ENCODE data around the gene ALPP.
"Not testable (repeated sequence)": the region's sequence is repeated elsewhere in the genome, so short reads cannot be mapped to it uniquely, and the experiment has no call there.

Gene ALPP

DNA sequence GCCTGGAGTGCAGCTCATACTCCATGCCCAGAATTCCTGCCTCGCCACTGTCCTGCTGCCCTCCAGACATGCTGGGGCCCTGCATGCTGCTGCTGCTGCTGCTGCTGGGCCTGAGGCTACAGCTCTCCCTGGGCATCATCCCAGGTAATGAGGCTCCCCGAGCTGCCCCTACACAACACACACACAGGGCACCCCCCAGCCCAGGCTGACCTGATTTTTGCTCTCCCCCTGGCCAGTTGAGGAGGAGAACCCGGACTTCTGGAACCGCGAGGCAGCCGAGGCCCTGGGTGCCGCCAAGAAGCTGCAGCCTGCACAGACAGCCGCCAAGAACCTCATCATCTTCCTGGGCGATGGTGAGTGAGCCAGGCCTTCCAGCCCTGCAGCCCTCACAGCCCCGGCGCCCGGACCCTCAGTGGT lies at the start of gene ALPP:
ALPP (plus strand) TSS at position 17 of the 417 bp plus-strand sequence; CDS start at position 69, 52 bp downstream.
- not testable (repeated sequence) for DNase-seq

DNA sequence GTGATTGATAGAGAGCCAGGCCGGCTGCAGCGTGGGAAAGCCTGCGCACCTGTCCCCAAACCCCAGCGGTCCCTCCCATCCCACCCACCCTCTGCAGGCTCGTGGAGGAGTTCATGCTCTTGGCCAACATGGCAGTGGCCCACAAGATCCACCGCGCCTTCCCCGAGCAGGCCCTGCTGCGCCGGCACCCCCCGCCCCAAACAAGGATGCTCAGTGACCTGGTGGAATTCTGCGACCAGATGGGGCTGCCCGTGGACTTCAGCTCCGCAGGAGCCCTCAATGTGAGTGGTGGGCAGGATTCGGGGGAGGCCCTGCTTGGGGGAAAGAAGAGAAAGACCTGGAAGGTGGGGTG lies 48.9 kb upstream of the ALPP start:
- DNase-seq: no peak

DNA sequence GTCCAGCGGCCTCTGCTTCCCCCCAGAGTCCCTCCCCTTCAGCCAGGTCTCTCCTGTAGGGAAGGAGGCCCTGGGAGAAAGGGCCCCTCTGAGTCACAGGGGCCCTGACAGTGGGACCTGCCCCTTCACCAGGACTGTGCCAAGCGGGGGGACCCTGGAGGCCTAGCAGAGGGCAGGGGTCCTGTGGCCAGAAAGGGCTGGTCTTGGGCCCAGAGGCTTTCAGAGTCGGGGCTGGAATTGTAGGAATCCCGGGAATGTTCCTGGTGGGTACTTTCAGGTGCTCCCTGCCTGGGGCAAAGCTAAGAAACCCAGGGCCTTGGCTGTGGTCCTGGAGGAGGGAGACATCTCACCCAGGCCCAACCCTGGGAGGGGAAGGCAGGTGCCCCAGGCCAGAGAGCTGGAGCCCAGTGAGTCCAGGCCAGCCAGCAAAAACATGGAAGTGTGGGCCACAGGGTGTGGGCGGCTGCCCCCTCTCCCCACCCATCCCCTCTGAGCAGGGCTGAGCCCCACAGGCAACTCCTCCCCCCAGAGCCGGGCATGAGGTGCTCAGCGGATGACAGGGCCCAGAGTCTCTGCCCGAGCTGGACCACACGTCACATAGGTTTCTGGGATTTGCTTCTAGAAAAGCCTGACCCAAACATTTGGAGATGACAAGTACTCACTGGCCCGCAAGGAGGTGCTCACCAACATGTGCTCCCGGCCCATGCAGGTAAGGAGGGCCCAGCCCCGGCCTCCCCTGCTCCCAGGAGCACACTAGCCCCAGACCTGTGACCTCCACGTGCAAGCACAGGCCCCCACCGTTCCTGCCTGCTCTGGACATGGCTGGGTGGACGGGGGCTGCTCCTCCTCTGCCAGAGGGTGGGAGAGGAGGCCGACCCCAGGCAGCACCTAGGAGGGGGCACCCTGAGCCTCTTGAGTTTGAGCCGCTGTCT lies 48.2 kb upstream of the ALPP start:
- no peak for DNase-seq

DNA sequence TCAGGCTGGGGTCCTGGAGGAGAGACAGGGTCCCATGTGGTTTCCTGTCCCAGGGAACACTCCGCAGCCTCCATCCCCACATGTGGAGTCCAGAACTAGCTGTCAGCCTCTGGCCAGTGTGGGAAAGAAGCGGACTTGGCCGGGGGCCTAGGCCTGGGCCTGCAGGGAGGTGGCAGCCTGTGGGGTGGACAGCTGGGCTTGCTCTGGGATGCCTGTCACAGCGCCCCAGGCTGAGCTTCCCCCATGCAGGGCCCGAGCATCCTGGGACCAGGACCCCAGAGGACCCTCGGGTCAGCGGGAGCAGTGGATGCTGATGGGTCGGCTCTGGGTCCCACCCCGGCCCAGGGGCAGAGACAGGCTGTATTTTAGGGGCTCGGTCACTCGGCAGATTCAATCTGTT lies 47.5 kb upstream of the ALPP start:
- DNase-seq: not testable (repeated sequence)

DNA sequence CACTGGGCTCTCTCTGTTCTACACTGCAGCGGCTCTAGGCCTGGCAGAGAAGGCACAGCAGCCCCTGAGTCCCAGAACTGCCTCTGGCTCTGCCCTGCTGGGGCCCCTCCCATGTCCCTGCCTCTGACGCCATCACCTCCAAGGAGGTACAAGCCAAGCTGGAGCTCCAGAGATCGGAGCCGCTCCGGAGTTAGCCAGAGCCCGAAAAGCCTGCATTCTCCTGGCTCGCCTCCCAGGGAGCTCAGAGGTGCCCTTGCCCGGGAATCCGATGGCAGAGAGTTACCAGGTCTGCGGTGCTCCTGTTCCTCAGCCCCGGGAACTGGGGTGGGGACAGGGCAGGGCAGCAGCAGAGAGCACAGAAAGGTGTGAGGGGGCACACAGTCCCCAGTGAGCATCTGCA lies 46.9 kb upstream of the ALPP start:
- DNase-seq: not testable (repeated sequence)

DNA sequence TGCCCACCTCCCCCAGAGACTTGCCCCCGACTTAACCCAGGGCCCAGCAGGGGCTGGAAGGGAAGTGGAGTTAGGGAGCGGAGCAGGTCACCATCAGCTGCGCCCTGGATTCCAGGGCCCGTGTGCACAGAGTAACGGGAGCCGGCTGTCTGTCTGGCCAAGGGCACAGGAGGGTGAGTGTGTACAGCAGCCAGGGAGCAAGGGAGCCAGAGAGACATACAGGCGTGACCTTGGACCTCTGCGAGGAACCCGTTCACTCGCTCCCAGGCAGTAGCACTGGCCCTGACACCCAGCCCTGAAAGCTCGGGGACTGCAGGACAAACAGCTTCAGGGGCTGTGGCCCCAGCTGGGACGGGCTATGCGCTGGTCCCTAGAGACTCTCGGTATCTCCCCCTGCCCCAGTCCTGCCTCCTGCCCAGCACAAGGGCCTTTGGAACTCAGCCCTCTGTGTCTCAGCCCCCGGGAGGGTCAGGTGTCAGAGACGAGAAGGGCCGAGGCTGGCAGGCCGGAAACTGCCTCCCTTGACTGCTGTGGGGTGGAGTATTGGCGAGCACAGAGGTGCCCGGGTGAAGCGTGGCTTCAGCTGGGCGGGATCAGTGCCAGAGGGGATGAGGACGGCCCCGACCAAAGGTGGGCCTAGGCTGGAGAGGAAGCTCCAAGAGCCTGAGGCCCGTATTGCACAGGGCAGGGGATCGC lies 46.2 kb upstream of the ALPP start:
- not testable (repeated sequence) for DNase-seq

DNA sequence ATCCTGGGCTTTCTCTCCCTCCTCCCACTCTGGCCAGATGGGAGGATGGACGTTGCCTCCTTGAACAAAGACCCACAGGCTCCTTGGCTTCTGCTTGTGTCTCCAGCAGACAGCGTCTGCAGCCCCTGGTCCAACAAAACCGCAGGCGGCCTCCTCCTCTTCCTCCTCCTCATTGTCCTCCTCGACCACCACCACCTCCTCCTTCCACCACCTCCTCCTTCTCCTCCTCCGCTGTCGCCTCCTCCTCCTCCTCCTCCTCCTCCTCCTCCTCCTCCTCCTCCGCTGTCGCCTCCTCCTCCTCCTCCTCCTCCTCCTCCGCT lies 45.7 kb upstream of the ALPP start:
- DNase-seq: no peak

DNA sequence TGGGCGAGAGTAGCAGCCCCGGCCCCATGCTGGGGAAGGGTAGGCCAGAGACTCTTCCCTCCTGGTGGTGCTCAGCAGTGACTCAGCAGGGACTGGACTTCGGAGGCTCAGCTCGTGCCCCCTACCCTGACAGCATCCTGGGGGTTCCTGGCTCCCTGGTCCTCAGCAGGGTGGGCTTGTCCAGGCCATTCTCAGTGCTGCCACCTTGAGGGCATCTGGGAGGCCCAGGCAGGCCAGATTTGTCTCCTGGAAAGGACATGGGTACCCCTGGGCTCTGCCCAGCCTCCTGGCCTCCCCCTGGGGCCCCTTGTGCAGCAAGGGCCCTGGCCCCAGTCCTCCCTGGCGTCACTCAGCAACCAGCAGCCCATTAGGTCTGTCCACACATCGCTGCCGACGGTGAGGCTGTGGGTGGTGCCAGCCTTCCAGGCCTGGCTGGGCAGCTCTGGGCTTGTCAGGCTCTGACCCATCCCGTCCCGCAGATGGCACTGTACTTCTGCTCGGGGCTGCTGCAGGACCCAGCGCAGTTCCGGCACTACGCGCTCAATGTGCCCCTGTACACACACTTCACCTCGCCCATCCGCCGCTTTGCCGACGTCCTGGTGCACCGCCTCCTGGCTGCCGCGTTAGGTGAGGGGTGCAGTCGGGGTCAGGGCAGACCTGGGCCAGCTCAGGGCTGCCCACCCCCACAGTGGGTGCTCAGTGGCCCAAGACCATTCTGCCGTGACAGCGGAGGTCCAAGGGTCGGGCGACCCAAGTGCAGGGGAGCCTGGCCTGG lies 45.0 kb upstream of the ALPP start:
- DNase-seq: no peak

DNA sequence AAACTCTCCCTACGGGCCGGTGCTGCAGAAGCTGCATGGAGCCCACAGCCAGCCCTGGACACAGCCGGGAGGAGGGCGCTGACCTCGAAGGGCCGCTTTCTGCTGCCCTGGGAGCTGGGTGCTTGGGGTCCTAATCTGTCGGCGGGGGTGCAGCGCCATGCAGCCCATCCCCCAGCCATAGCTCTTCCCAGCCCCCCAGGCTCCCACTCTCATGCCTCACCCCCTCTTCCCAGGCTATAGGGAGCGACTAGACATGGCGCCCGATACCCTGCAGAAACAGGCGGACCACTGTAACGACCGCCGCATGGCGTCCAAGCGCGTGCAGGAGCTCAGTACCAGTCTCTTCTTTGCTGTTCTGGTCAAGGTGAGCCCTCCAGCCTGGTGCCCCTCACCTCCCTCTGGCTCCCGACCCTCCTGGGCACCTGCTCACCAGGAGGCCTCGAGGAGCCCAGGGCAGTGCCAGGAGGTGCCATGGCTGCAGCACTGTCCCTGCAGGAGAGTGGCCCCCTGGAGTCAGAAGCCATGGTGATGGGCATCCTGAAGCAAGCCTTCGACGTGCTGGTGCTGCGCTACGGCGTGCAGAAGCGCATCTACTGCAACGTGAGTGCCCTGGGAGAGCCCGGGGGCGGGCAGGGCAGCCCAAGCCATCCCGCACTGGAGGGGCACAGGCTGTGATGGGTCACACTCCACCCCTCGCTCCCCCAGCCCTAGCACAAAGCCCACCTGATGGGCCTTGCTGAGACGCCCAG lies 44.2 kb upstream of the ALPP start:
- DNase-seq: not testable (repeated sequence)

DNA sequence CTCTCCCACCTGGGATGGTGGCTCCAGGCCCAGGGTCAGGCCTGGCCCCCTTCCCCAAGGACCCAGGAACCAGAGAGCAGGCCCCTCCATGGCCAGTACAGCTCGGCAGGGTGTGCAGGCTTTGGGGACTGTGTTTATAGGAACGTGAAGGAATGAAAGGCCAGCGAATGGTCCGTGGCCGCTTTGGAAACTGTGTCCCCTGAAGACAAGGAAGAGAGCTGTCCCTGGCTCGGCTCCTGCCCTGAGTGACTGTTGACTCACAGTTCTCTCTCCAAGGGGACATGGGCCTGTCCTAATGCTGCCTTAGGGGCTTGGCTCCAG lies 43.7 kb upstream of the ALPP start:
- not testable (repeated sequence) for DNase-seq

DNA sequence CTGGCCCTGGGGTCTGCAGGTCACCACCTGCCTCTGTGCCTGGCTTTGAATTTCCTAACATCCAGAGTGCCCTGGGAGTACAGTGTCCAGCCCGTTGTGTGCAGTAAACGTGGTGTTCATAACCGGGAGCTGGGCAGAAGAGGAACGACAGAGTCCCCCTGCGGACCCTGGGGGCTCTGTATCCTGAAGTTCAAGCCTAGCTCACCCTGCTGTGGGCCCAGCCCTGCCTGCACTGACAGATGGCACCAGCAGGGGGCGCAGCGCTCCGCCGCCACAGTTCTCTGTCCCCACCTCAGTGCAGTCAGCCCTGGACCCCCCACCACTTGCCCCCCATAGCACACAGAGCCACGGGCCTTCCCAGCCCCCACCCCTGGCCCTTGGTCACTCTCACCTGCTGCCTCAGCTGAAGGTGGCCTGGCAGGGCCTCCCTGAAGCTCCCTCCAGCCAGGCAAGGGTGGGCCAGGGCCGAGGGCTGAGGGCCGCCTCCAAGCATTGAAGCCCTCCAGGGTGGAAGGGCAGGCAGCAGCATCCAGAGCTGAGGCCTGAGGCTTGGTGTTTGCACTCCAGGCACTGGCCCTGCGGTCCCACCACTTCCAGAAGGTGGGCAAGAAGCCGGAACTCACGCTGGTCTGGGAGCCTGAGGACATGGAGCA lies 43.2 kb upstream of the ALPP start:
- not testable (repeated sequence) for DNase-seq

DNA sequence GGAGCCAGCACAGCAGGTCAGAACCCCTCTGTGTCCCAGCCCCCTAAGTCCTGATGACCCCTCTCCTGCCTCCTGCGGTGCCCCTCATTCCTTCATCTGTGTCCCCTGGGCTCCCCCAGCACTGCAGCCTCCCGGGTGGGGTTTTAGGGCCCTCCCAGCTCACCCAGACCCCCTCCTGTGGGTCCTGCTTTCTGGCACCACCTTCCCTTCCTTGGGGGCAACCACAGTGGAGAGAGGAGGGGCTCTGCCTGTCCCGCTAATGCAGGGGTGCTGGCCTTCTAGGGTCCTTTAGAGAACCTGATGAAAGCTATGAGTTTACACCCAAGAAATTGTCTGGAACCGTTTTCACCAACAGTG lies 42.7 kb upstream of the ALPP start:
- no peak for DNase-seq

DNA sequence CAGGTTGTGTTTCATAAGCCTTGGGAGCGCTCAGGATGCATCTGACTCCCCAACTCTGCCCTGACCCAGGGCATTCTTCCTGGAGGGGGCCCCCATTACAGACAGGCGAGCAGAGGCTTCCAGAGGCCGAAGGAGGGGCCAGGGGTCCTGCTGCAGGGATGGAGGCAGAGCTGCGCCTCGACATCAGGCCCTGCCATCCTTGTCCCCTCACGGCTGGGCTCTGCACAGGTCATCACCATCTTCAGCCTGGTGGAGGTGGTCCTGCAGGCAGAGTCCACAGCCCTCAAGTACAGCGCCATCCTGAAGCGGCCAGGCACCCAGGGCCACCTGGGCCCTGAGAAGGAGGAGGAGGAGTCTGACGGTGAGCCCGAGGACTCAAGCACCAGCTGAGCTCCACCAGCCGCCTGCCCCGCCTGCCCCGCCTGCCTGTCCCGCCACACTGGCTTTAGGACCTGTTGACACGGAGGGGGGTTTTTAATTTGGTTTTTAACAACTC lies 42.3 kb upstream of the ALPP start:
- DNase-seq: no peak

DNA sequence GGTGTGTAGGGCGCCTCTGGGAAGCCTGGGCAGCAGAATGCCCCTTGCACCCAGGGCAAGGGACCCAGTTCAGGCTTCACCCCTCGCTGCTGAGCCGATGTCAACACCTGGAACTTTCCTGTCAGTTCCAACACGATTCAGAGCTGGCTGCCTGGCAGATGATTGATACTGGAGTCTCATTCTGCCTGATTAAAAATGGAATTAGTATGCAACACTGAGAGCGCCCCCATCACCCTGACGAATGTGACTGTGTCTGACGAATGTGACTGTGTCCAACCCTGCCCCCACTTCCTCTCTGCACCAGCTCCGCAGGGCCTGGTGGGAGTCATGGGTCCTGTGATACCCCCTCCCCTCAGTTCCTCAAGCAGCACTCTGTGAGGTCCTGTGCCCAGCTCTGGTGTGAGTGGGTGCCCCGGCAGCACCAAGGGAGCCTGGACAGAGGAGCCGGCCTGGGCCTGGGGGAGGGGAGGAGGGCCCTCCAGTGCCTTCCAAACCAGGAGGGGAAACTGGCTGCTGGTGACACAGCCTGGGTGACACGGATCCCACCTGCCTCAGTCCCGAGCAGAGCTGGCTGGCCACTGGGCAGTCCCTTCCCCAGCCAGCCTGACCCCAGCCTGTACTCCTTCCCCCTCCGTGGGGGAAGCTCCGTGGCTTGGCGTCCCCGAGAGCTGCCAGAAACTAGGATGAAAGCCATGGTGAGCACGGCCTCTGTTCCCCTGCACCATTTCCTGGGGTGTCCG lies 41.4 kb upstream of the ALPP start:
- no peak for DNase-seq

DNA sequence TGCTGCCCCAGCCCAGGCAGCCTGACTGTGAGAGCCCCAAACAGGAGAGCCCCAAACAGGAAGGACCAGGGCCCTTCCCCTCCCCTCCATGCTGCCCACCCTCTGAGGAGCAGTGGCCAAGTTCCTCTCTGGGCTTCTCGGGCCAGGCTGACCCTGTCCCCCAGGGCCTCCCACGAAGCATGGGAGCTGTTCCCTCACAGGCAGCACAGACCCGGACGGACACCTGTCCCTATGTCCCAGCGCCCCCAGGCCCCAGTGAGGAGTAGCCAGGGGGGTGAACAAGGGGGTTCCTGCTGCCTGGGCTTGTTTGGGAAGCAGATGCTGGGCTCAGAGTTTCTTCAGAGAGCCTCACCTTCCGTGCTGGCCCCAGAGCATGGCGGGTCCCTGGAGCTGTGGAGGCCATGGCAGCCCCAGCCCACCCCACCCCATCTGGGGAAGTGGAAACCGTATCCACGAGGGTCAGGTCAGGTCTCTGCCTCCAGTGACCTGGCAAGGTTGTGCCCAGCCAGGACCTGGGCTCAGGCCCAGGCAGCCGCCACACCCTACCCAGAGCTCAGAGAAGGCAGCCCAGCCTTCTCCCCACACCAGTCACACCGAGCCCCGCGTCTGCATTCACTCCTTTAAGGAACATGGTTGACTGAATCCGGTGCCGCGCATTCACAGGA lies 40.3 kb upstream of the ALPP start:
- not testable (repeated sequence) for DNase-seq

DNA sequence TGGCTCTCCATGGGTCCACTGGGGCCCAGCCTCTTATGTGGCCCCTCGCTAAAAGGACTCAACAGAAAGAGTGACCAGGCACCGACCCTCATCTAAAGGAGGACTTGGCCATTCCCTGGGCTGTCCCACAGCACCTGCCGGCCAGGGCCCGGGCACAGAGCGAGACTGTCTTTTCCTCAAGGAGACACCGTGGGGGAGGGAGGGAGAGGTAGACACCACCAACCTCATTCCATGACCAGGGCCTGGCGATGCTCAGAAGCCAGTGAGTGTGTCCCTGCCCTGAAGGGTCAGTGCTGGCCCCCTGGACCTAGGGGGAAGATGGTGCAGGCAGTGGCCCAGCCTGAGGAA lies 39.8 kb upstream of the ALPP start:
- DNase-seq: no peak

DNA sequence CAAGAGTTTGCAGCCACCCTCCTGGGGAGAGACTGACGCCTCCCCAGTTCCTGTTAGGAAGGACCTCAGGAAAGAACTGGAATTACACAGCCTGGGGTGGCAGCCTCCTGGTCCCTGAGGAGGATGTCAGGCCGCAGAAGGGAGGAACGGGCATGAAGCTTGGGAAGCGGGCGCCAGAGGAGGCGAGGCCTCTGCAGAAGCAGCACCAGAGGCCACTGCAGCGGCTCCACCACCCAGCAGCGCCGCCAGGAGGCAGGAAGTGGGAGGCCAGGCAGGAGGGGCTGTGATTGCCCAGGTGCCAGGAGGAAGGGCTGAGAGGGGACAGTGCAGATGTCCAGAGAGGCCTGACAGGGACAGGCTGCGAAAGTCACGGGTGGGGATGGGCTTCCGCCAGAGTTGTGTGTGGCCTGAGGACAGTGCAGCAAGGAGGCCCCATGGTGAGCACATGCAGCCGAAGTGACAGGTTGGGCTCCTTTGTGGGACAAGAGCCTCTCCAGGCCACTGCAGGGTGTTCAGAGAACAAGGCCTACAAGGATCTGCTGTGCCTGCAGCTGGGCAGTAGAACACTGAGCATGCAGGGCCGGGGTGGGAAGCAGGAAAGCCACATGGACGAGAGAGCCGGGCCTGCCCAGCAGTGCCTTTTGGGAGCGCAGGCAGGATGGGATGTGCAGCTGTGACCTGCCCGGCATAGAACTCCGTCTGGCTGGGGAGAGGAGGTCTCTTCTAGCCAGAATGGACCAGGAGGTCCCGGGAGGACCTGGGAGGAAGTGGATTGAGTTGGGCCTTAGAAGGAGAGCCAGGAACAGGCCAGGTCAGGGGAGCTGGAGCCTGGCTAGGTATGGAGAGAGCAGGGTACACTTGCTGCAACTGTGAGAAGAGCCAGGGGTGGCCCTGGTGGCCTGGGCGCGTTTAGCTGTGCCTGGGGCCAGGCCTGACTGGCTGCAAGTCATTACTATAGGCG lies 39.1 kb upstream of the ALPP start:
- DNase-seq: no peak

DNA sequence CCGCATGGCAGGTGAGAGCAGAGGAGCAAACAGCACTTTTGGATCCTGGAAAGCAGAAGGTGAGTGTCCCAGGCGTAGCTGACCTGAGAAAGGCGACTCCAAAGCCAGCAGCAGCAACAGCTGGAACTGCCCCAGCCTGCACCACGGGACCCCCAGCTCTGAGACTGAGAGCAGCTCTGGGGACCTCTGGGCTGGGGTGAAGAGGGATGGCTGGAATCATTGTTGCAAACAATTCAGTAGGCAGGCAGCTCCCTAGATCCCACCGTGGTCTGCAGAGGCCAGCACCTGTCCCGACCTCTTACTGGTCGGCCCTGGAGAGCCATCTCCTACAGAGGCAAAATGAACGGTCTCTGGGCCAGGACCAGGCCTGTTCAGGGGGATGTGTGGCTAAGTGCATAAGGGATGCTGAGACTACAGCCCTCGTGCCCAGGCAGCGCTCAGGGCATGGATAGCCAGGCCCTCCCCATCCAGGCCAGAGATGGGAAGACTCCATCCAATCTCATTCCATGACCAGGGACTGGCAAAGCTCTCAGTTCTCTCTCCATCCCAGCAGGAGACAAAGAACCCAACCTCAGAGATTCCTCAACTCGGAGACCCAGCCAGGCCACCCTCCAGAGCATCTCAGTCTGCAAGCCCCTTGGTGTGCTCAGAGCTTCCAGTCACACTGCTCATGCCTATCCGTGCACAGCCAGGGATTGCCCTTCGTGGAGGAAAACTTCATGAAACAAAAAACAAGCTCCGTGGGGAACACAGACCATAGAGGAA lies 38.2 kb upstream of the ALPP start:
- DNase-seq: no peak
